Testis (tissue), 2 donors: ENCODE results near the gene ZCCHC14.

Source experiments
- CTCF ChIP-seq, 3 experiments: fragments of 450-650 bp in 2 of 3; fragments of 200-600 bp in 1 of 3; sonication (generic) in 1 of 3; IDR thresholded peaks; one replicate each; pipeline ENCODE4 v1.5.1; 2016 to 2019; ENCODE audit warnings: antibody characterized with exemption in 3 of 3, mild to moderate bottlenecking in 2 of 3, moderate library complexity in 1 of 3
- POLR2A ChIP-seq: fragments of 450-650 bp; IDR thresholded peaks from one replicate; pipeline ENCODE4 v1.6.1; 2017; ENCODE audit warnings: antibody characterized with exemption, mild to moderate bottlenecking, moderate library complexity

GRCh38 chr16:87460936-87461335 is 31.9 kb downstream of the ZCCHC14 start:
- TF ChIP-seq POLR2A: no peak
- TF ChIP-seq CTCF (IDR thresholded peaks at IDR 0.05): no peak
